ENCODE measurements around the gene IQCK.
A peak's percentile ranks its signal among the peaks of the same experiment; 100 is the strongest.
"Not testable (repeated sequence)": the region's sequence is repeated elsewhere in the genome, so short reads cannot be mapped to it uniquely, and the experiment has no call there.

The IQCK gene

DNA sequence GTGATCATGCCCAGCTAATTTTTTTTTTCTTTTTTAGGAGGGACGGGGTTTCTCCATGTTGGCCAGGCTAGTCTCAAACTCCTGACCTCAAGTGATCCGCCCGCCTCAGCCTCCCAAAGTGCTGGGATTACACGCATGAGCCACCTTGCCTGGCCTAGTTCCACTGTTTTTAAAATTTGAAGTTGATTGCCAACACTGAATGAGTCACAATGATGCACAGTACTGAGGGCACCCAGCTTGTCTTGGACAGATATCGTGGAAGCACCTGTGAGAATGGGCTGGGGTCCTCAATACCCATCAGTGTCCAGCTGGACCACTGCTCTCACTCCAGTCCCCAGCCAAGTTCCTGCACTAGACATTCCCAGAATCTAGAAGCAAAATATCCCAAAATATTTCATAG, 2.5 kb upstream of the IQCK start:
- Histone ChIP-seq H3K27me3 (no peaks in the 10 kb centered on the region), H3K36me3 (no peaks in the 10 kb centered on the region), H3K4me3 (ENCODE audit: low read depth in 1 of 2, low read length in 1 of 2) (no peak overlapping the region), H3K9me3 (no peaks in the 10 kb centered on the region), H3K27ac (no peak overlapping the region), H3K4me1 (ENCODE audit: control insufficient read depth in 1 of 2, insufficient read depth in 1 of 2, low read depth in 1 of 2, low read length in 1 of 2) (peaks cover 11 to 18% of the 10 kb centered on the region in 2 experiments)
- TF ChIP-seq, protein P1, sequence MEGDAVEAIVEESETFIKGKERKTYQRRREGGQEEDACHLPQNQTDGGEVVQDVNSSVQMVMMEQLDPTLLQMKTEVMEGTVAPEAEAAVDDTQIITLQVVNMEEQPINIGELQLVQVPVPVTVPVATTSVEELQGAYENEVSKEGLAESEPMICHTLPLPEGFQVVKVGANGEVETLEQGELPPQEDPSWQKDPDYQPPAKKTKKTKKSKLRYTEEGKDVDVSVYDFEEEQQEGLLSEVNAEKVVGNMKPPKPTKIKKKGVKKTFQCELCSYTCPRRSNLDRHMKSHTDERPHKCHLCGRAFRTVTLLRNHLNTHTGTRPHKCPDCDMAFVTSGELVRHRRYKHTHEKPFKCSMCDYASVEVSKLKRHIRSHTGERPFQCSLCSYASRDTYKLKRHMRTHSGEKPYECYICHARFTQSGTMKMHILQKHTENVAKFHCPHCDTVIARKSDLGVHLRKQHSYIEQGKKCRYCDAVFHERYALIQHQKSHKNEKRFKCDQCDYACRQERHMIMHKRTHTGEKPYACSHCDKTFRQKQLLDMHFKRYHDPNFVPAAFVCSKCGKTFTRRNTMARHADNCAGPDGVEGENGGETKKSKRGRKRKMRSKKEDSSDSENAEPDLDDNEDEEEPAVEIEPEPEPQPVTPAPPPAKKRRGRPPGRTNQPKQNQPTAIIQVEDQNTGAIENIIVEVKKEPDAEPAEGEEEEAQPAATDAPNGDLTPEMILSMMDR (IDR thresholded peaks at IDR 0.05), result no peak

DNA sequence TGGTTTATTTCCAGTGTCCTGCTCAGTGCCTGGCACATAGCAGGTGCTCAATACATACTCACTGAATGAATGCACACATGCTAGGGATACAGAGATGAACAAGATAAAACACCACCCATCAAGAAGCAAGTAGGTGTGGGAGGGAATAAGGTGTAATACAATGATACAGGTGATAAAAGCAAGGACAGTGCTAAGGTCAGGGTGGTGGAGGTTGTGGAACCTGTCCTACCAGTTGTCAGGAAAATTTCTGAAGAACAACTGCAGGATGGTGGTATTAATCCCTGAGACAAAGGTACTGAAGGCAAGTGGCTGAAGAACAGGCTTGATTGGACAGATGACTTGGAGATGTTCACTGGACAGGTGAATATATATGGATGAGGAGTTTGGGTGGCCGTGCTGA, 1.9 kb upstream of the IQCK start:
- H3K4me1 ChIP-seq (ENCODE audit: control insufficient read depth in 1 of 2, insufficient read depth in 1 of 2, low read depth in 1 of 2, low read length in 1 of 2), result peaks cover 11 to 18% of the 10 kb centered on the region in 2 experiments
- no peaks in the 10 kb centered on the region for H3K27me3 ChIP-seq
- no peak overlapping the region for H3K4me3 ChIP-seq (ENCODE audit: low read depth in 1 of 2, low read length in 1 of 2)
- no peak overlapping the region for H3K27ac ChIP-seq
- TF ChIP-seq, protein P1 (IDR thresholded peaks at IDR 0.05), result no peak
- no peaks in the 10 kb centered on the region for H3K36me3 ChIP-seq
- no peaks in the 10 kb centered on the region for H3K9me3 ChIP-seq

DNA sequence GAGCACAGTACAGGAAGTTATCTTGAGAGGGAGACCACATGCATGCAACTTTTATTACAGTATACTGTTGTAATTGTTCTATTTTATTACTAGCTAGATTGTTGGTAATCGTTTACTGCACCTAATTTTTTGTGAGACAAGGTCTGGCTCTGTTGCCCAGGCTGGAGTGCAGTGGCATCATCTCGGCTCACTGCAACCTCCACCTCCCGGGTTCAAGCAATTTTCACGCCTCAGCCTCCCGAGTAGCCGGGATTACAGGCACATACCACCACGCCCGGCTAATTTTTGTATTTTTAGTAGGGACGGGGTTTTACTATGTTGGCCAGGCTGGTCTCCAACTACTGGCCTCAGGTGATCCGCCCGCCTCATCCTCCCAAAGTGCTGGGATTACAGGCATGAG, 1.3 kb upstream of the IQCK start:
- H3K9me3 ChIP-seq; H3K27me3 ChIP-seq; H3K4me3 ChIP-seq (ENCODE audit: low read depth in 1 of 2, low read length in 1 of 2); H3K36me3 ChIP-seq; H3K27ac ChIP-seq: not testable (repeated sequence)
- peaks cover 11 to 18% of the 10 kb centered on the region in 2 experiments for H3K4me1 ChIP-seq (ENCODE audit: control insufficient read depth in 1 of 2, insufficient read depth in 1 of 2, low read depth in 1 of 2, low read length in 1 of 2)

DNA sequence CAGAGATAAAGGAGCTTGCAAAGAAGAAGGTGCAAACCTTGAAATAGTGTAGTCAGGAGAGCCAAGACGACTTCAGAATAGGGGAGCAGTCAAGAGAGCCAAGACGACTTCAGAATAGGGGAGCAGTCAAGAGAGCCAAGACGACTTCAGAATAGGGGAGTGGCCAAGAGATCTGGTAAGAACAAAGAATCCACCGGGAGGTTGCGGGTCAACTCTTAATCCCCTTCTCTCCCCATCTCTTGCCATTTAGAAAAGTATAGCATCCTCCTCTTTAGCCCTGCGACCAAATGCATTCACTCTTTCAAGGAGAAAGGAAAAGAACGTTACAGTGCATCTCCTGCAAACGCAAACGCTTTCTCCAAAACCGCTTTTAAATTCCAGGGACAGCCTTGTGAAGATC, 757 bp upstream of the IQCK start:
- peak overlapping the region; percentile 88 to 89 for H3K4me3 ChIP-seq (ENCODE audit: low read depth in 1 of 2, low read length in 1 of 2)

DNA sequence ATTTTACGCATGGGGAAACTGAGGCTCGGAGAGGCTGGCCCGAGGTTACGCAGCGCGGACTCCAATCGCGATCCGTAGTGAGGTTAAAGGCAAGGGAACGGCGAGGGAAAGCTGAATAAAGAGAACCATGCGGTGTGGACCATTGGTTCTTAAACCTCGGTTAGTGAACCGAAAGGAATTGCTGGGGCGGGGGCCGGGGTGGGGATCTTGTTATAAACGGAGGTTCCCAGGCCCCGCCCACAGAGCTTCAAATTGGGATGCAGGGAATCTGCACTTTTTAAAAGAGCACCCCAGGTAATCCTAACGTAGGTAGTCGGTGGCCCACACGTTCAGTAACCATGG, 524 bp downstream of the IQCK start:
- H3K4me1 ChIP-seq (ENCODE audit: control insufficient read depth in 1 of 2, insufficient read depth in 1 of 2, low read depth in 1 of 2, low read length in 1 of 2), result peaks cover 11 to 18% of the 10 kb centered on the region in 2 experiments
- no peaks in the 10 kb centered on the region for H3K9me3 ChIP-seq
- H3K36me3 ChIP-seq, result no peaks in the 10 kb centered on the region
- no peaks in the 10 kb centered on the region for H3K27me3 ChIP-seq
- H3K27ac ChIP-seq, result no peak overlapping the region
- TF ChIP-seq, protein P1 (IDR thresholded peaks at IDR 0.05), result no peak
- peak overlapping the region; percentile 88 to 89 for H3K4me3 ChIP-seq (ENCODE audit: low read depth in 1 of 2, low read length in 1 of 2)

More for the DNA sequence above, 757 bp upstream of the IQCK start:
- H3K36me3 ChIP-seq, result no peaks in the 10 kb centered on the region
- H3K27ac ChIP-seq, result no peak overlapping the region
- TF ChIP-seq, protein P1 (IDR thresholded peaks at IDR 0.05), result no peak
- peaks cover 11 to 18% of the 10 kb centered on the region in 2 experiments for H3K4me1 ChIP-seq (ENCODE audit: control insufficient read depth in 1 of 2, insufficient read depth in 1 of 2, low read depth in 1 of 2, low read length in 1 of 2)
- no peaks in the 10 kb centered on the region for H3K27me3 ChIP-seq
- H3K9me3 ChIP-seq, result no peaks in the 10 kb centered on the region

DNA sequence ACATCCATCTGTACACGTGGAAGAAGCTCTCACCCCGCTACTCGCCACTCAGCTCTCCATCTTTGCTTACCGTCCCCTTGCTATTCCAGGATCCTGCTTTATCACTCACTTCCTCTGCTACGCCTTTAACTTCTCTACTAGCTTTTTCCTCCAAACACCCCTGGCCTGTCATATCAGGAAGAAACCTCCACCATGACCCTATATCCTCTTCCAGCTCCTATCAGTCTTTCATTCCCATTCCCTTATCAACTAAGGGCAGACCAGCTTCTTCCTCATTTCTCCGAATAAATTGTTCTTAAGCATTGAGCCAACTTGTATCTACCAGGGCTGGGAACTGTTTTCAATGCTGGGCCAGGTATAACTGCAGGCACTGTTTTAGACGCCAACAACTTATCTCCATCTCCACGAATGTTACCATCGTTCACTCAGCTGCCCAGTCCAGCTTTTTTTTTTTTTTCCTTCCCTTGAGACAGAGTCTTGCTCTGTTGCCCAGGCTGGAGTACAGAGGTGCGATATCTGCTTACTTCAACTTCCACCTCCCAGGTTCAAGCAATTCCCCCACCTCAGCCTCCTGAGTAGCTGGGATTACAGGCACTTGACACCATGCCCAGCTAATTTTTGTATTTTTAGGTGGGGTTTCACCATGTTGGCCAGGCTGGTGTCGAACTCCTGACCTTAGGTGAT, 4.3 kb downstream of the IQCK start:
- H3K27me3 ChIP-seq, result no peaks in the 10 kb centered on the region
- H3K4me1 ChIP-seq (ENCODE audit: control insufficient read depth in 1 of 2, insufficient read depth in 1 of 2, low read depth in 1 of 2, low read length in 1 of 2), result peaks cover 9 to 14% of the 10 kb centered on the region in 2 experiments
- H3K27ac ChIP-seq, result no peak overlapping the region
- no peak overlapping the region for H3K4me3 ChIP-seq (ENCODE audit: low read depth in 1 of 2, low read length in 1 of 2)
- no peaks in the 10 kb centered on the region for H3K9me3 ChIP-seq
- H3K36me3 ChIP-seq, result no peaks in the 10 kb centered on the region
- TF ChIP-seq, protein P1 (IDR thresholded peaks at IDR 0.05), result no peak

Data from neutrophil (primary cell).